CD4-positive, alpha-beta T cell treated with Interleukin-15 for 1 hour (primary cell): ENCODE data around the gene DNAJC13.

ENCODE experiments used
- DNase-seq: peaks from one replicate; pipeline ENCODE4 v3.0.0-alpha.2; 2020

The DNAJC13 gene

DNA sequence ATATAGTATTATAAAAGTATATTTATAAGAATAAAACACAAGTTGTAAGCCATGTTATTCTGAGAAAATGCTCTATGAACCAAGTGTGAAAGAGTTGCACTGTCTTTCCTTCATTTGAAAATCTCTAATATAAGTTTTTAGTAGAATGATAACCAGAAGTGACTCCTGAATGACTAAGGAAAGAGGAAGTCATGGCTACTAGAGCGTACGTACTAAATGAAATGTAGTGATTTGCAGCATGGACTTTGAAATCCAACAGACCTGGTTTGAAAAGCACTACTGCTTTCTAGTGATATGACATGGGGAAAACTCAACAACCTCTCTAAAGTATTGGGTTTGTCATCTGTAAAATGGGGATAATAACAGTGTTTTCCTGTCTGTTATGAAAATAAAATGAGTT is 10.3 kb upstream of the DNAJC13 start:
- no peak for DNase-seq

DNA sequence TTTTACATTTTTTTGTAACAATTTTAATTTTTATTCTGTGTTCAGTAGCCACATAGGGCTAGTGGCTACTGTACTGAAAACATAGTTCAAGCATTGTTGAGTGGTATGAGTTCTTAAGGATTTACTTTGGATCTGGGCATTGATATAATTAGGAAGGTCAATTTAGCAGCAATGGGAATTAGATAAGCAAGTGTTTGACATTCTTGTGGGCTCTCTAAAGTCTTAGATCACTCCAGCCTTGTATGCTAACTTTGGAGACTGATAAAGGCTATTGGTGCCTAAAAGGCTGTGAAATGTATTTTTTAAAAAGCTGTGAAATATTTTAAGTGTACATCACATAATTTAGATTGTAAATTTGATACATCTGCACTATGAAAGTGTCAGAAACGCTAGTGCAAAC is 2.5 kb upstream of the DNAJC13 start:
- no peak for DNase-seq

GRCh38 chr3:132416161-132416560 is 1.1 kb upstream of the DNAJC13 start:
- DNase-seq: no peak

DNA sequence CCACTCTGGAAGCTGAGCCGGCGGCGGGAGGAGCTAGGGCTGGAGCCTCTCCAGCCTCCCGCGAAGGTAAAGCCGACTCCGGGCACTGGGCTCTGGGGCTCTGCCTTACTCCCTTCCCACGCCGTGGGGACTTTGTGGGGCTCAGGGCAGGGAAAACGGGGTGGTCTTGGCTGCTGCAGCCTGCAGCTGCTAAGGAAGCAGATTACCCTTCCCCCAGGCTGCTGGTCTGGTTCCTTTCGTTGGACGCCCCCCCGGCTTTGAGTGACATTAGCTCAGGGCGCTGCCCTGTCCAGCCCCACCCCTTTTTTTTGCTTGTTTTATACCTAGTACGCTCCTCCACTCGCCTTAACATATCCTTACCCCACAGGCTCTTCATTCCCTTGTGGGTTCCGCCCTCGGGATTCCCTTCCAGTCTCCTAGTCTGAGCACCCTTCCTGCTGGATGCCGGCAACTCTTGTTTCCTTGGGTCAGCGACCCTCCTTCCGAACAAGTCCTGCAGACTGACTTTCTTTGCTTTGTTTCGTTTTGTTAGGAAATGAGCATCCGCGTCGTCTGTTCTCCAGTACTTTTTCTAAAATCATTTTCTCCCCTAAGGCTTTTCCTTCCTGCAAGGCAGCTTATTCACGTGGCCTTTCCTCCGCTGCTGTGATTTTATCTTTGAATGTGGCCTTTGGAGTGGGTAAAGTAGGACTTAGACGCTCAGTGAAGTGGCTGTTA is 551 bp downstream of the DNAJC13 start:
- no peak for DNase-seq

DNA sequence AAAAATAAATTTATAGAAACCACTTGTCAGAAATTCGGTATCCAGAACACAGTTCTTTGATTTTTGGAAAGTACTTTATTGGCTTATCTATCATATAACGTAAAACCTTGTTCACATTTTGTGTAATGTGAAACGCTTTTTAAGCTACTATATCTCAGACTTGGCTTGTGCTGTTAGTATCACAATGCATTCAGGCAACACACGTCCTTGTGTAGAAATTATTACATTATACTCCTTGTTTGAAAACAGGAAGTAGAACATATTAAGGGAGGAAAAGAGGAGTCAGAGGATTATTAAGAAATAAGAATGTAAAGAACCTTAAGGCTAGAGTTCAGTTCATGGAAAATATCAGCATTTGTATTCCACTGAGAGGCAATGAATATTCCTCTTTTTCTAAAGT is 1.6 kb downstream of the DNAJC13 start:
- DNase-seq: no peak

DNA sequence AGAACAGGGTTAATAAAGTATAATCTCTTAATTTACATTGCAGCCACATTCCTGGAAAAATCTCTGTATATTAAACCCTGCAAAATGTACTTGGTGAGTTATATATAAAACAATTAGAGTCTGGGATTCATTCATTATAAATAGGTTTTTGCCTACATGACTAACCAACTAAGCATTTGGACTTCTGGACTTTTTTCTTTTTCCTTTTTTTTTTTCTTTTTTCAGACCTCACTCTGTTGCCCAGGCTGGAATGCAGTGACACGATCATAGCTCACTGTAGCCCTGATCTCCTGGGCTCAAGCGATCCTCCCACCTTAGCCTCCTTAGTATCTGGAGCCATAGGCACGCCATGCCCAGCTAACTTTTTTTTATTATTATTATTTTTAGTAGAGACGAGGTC is 4.5 kb downstream of the DNAJC13 start:
- DNase-seq: no peak

GRCh38 chr3:132422531-132422930 is 5.2 kb downstream of the DNAJC13 start:
- no peak for DNase-seq

DNA sequence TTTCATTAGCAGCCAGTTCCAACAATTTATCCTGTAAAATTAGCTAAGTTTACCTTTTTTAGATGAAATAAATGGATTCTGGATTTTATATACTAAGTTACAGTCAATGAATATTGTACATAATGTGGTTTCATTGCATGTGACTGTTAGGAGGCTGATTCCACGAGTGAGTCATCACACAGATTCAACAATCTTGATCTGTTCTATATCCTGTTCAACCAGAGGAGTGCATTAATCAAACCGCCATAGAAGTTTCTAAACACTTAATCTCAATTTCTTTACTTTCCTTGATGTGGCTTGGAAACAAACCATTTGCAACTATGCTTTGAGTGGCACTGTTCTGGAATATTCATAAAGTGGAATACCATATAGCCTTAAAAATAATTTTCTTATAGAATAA is 15.3 kb downstream of the DNAJC13 start:
- no peak for DNase-seq

DNA sequence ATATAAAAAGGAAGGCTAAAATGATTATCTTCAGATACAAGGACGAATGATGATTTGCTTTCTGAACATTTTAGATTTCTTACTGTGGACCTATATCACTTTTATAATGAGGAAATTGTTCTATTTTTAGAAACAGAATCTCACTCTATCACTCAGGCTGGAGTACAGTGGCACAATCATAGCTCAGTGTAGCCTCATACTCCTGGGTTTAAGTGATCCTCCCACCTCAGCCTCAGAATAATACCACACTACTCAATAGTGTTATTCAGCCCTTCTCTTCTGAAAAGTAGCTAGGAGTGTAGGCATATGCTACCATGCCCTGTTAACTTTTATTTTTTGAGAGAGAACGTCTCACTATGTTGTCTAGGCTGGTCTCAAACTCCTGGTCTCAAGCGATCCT is 15.8 kb downstream of the DNAJC13 start:
- DNase-seq: no peak

GRCh38 chr3:132435224-132435910 is 18.1 kb downstream of the DNAJC13 start:
- DNase-seq: no peak

- no peak for DNase-seq
Observed at GRCh38 chr3:132435911-132436425, 18.7 kb downstream of the DNAJC13 start.

- DNase-seq: no peak
Observed at GRCh38 chr3:132443421-132443820, 26.1 kb downstream of the DNAJC13 start.

DNA sequence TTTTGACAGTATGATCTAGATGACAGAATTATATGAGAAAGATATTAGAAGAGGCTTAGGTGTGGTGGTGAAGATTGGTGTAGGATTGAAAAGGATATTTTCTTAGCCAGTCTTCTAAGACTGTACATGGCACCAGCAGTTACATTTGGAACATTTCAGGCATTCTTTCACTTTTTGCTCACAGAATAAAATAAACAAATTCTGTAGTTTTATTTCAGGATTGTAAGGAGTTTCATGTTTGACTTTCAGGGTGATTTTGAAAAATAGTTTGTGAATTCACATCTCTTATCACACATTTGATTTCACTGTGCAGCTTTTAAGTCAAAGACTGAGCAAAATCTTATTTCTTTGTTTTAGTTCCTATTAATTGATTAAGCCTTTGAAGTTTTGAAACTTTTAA is 27.1 kb downstream of the DNAJC13 start:
- no peak for DNase-seq

GRCh38 chr3:132445817-132446216 is 28.5 kb downstream of the DNAJC13 start:
- DNase-seq: no peak

- no peak for DNase-seq
Observed at GRCh38 chr3:132448216-132448961, 31.1 kb downstream of the DNAJC13 start.

- DNase-seq: no peak
Observed at GRCh38 chr3:132456136-132456535, 38.8 kb downstream of the DNAJC13 start.

- no peak for DNase-seq
Observed at GRCh38 chr3:132456571-132456970, 39.3 kb downstream of the DNAJC13 start.

DNA sequence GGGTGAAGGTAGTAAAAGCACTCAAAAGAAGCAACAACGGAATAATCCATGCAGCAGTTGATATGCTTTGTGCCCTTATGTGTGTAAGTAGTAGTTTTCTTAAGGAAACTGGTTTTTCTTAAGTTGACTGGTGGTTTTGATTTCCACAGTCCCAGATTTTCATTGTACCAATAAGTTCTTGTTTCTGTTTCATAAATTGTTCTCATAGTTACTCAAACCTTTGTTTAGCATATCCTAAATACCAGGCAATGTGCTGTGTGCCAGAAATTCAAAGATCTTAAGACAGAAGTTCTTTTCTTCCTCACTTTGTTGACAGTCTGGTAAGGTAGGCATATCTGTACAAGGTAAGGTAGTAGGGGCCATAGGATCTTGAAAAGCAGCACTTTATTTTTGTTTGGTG is 40.0 kb downstream of the DNAJC13 start:
- DNase-seq: no peak

DNA sequence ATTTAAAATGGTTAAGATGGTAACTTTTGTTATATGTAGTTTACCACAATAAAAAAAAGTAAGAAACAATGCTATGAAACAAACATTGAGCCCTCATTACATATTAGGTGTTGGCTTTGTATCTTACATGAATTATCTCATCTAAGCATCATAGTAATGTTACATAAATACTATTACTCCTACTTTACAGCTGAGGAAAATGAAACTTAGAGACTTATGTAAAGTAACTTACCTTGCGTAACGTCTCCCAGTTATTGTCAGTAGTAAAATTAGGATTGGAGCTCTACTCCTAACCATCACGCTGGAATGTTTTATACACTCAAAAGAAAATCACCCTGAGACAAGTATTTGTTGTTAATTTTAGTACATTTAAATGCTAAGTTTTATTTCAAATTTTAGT is 42.2 kb downstream of the DNAJC13 start:
- DNase-seq: no peak

- DNase-seq: no peak
Observed at GRCh38 chr3:132461544-132461943, 44.2 kb downstream of the DNAJC13 start.

DNA sequence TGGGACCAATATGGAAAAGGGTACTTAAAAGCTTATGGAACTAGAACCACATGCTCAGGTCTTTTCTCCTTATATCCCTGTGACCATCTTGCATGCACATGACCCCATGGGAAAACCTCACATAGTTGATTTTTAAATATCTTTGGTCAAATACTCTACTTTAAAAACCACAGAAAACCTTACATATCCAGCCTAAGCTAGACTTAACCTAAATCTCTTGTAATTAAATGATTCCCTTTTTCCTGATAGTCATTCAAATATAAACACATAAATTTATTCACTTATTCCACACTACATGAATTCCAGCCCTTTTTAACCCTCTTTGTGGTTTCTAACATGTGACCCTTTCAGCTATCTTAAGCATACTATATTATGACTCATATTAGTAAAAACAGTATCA is 46.8 kb downstream of the DNAJC13 start:
- no peak for DNase-seq

GRCh38 chr3:132469326-132469725 is 52.0 kb downstream of the DNAJC13 start:
- no peak for DNase-seq

- DNase-seq: no peak
Observed at GRCh38 chr3:132486099-132486498, 68.8 kb downstream of the DNAJC13 start.

DNA sequence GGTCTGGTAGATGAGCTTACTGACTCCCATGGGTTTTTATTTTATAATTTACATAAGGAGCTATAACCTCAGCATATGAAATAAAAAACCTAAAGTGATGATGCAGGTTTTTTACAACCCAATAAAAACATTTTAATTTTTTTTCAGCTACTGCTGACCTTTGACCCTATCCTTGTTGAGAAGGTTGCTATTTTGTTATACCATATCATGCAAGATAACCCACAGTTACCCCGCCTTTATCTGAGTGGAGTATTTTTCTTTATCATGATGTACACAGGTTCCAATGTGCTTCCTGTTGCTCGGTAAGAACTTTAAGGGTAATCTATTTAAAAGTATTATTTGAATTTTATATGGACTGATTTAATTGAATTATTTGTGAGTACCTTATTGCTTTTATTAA is 70.8 kb downstream of the DNAJC13 start:
- DNase-seq: no peak
